ENCODE data around the gene WSCD2. TPM values are rescaled to one million over a fixed set of nuclear protein-coding genes. Genes with fewer than 3 reads are reported as not detected.

Gene WSCD2
- total RNA-seq, 1 donor from 2014 or later, result not detected

GRCh38 chr12:108268397-108268796 is 139.3 kb downstream of the WSCD2 start:
- no peaks in the 10 kb centered on the region for H3K36me3 ChIP-seq (ENCODE audit: control insufficient read depth, insufficient read depth, low read length)
- no peak for TF ChIP-seq CTCF (IDR thresholded peaks at IDR 0.05; ENCODE audit: insufficient read depth, low read length, severe bottlenecking)
- no peak overlapping the region for H3K4me3 ChIP-seq (ENCODE audit: low read depth, low read length)
- H3K27me3 ChIP-seq (ENCODE audit: control insufficient read depth, insufficient read depth, low read length), result no peaks in the 10 kb centered on the region
- FAIRE-seq (no peak), DNase-seq (ENCODE audit: low read depth) (no peak)

DNA sequence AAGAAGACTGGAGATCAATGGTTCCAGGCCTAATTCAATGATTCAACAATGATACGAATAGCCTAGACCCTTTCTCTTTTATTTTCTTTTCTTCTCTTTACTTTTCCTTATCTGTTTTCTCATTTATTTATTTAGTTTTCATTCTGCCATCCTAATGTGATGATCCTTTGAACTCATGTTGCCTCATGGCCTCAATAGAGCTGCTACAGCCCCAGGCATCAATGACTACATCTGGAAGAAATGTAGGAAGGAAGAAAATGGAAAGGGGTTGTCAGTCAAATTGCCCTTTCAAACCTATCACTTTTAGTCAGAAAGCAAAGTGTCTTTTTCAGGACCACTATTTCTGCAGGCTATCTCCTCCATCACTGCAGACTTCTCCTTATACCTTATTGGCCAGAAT is 140.1 kb downstream of the WSCD2 start:
- no peak for TF ChIP-seq CTCF (IDR thresholded peaks at IDR 0.05; ENCODE audit: insufficient read depth, low read length, severe bottlenecking)
- Histone ChIP-seq H3K4me3 (ENCODE audit: low read depth, low read length) (no peak overlapping the region), H3K27me3 (ENCODE audit: control insufficient read depth, insufficient read depth, low read length) (no peaks in the 10 kb centered on the region), H3K36me3 (ENCODE audit: control insufficient read depth, insufficient read depth, low read length) (no peaks in the 10 kb centered on the region)
- DNase-seq (ENCODE audit: low read depth), result no peak
- FAIRE-seq, result no peak

DNA sequence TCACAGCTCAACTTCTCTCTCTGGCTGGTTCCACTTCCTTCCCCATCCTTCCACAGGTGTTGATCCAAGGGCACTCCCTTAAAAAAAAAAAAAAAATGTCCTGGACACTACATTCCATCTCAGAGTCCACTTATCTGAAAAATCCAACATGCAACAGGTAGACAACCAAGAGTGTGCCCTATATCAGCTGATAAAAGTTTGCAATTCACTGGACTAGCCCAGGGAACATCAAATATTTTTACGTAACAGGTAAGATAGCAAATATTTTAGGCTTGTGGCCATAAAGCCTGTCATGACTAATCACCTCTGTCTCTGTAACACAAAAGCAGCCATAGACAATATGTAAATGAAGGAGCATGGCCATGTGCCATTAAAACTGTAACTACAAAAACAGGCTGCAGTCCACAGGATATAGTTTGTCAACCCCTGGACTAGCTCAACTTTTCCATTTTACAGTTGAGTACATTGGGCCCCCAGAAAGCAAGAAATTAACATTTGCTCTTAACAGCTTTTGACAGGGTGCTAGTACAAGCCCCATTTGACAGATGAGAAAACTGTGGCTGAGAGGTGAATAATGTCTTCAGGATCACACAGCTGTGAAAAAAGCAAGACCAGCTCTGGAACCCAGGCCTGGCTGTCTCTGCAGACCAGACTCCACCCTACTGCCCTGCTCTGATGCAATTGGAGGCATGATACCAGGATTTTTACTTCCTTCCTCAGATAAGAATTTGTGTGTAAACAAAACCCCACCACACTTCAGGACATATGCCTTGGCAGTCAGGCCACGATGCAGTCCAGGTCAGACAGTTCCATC is 141.2 kb downstream of the WSCD2 start:
- no peaks in the 10 kb centered on the region for H3K27me3 ChIP-seq (ENCODE audit: control insufficient read depth, insufficient read depth, low read length)
- DNase-seq (ENCODE audit: low read depth) (peak; percentile 15), FAIRE-seq (no peak)
- no peak for TF ChIP-seq CTCF (IDR thresholded peaks at IDR 0.05; ENCODE audit: insufficient read depth, low read length, severe bottlenecking)
- no peaks in the 10 kb centered on the region for H3K36me3 ChIP-seq (ENCODE audit: control insufficient read depth, insufficient read depth, low read length)
- no peak overlapping the region for H3K4me3 ChIP-seq (ENCODE audit: low read depth, low read length)

DNA sequence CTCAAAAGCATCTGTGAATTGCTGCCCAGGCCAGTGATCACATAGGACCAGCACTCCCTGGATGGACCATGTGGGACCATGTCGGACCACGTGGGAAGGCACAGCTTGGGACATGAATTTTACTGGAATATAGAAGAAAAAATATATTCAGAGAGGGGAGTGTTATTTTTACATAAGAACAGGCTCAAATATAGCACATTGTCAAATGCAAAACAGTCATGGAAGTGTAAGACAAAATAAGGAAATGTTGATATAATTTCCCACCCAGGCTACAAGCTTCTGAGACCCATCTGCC is 141.7 kb downstream of the WSCD2 start:
- FAIRE-seq (no peak), DNase-seq (ENCODE audit: low read depth) (no peak)
- Histone ChIP-seq H3K27me3 (ENCODE audit: control insufficient read depth, insufficient read depth, low read length) (no peaks in the 10 kb centered on the region), H3K4me3 (ENCODE audit: low read depth, low read length) (no peak overlapping the region), H3K36me3 (ENCODE audit: control insufficient read depth, insufficient read depth, low read length) (no peaks in the 10 kb centered on the region)
- TF ChIP-seq CTCF (IDR thresholded peaks at IDR 0.05; ENCODE audit: insufficient read depth, low read length, severe bottlenecking), result no peak

- DNase-seq (ENCODE audit: low read depth) (no peak), FAIRE-seq (no peak)
- no peak for TF ChIP-seq CTCF (IDR thresholded peaks at IDR 0.05; ENCODE audit: insufficient read depth, low read length, severe bottlenecking)
- Histone ChIP-seq H3K36me3 (ENCODE audit: control insufficient read depth, insufficient read depth, low read length) (no peaks in the 10 kb centered on the region), H3K4me3 (ENCODE audit: low read depth, low read length) (no peak overlapping the region), H3K27me3 (ENCODE audit: control insufficient read depth, insufficient read depth, low read length) (no peaks in the 10 kb centered on the region)
Observed at GRCh38 chr12:108271951-108272872, 143.1 kb downstream of the WSCD2 start.

All from bronchial epithelial cell (primary cell).